NCI-H748 treated with DMSO at 0.1 percent for 48 hours (cell line): Measurements from ENCODE around the gene KIF26B.

ENCODE experiments used
- DNase-seq: peaks from one replicate; lab custom pipeline; 2025; lab: John Stamatoyannopoulos, UW

Gene KIF26B

DNA sequence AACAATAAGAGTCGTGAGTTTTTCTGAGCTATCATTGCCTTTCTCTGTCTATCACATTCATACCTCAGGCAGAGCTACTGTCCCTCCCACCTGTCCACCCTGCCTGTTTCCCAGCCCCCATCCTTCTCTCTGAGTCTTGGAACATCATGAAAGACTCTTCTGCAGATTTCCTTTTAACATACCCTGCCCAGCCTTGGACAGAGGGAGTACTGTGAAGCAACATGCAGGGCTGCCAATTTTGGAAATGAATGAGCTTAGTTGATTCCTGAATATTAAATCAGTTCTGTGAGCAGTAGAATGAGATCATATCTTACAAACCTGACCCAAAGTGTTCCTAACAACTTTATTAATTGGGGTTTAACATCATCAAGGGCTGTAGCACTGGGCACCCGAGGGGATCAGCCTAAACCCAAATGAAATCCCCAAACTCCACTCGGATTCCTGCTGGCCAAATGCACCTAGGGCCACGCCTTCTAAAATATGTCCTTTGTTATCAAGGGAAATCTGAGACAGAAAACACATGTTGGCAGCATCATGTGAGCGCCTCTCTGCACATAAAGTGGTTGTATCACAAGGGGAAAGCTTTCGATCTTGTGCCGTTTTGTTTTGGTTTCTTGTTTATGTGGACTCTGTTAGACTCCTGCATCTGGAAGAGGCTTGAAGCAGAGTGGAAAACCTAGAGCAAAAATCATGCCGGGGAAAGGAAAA, 357.6 kb downstream of the KIF26B start:
- peak; percentile 47 for DNase-seq

DNA sequence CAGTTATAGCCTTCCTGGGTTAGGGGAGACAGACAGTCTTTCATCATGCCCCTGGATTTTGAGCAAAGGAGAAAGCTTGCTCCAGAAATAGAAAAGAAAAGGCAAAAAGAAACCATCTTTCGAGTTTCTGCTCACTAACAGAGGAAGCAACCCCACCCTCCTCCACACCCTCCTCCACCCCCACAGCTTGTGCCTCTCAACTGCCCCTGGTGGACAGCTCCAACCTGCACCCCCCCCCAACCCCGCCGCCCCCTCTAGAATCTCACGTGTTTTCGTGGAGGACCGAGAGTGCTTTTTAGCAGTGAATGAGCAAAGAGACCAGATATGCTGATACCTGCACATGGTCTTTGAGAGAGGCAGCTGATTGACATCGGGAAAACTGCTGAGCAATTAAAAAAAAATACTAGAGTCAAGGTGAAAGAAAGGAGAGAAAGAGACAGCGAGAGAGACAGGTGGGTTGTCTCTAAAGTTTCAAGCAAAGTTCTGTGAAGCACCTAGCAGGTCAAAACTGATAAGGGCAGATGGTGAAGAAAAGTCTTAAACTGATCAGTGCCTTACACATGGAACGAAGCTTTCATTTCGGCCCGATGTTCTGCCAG, 358.3 kb downstream of the KIF26B start:
- peak; percentile 5 for DNase-seq

DNA sequence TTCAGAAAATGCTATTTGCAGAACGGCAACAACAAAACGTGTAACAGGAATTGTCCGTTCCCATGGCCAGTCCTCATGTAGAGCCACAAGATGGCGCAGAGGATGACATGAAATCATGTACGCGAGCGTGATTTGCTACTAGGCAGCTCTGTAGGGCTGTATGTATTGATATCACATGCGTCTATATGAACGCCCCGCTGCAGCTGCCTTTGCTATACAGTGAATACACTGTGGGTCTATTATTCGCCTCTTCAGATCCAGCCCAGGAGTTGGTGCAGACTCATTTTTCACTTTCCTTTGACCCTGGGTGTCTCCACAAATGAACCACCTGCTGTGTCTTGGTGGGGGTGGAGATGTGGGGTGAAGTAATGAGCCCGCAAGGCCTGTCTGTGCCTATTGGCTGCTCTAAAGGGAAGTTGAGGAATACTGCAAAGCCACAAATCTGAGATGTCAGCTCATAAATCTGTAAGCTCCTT, 361.5 kb downstream of the KIF26B start:
- DNase-seq = peak; percentile 54

DNA sequence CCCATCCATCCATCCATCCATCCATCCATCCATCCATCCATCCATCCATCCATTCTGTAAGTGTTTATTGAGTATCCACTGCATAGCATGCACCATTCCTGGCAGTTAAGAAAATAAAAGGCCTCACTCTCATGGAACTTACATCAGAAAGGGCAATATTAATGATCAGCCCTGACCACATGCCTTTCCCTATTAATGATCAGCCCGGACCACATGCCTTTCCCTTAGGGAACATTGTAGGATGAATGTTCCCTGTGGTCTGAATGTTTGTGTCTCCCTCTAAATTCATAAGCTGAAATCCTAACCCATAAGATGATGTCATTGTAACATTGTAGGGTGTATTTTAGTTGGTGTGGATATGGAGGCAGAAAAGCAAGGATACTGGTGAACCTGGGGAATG, 365.8 kb downstream of the KIF26B start:
- no peak for DNase-seq

DNA sequence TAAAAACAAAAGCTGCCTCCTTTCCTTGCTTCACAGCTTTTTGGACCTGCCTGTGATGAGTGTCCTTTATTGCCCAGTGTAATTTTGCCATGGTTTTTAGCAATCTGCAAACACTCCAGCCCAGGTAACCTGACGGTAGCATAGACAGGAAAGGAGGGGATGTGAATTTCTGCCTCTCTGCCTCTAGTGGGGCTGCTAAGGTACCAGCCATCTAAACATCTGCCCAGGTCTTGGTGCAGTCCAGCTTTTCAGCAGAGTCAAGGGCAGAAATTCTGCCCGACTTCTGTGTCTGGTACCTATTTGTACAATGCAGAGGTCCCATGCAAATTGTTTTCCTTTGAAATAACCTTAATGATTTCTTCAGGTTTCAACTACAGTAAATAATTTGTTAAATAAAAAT, 371.4 kb downstream of the KIF26B start:
- no peak for DNase-seq

DNA sequence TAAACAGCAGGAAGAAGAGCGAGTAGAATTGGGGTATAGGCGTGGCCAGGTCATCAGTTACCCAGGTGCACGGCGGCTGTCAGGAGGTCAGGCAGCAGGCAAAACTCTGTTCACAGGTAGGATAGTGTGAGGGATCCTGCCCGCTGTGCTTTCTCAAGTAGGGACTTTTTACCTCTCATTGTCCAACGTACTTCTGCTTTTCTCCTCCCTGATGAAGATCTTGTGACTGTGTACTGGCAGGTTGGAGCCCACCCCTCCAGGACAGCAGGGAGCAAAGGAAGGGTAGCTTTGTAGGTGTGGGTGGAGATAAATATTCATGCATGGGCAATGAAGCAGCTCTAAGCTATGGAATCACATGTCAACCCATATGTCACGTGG, 373.5 kb downstream of the KIF26B start:
- no peak for DNase-seq

DNA sequence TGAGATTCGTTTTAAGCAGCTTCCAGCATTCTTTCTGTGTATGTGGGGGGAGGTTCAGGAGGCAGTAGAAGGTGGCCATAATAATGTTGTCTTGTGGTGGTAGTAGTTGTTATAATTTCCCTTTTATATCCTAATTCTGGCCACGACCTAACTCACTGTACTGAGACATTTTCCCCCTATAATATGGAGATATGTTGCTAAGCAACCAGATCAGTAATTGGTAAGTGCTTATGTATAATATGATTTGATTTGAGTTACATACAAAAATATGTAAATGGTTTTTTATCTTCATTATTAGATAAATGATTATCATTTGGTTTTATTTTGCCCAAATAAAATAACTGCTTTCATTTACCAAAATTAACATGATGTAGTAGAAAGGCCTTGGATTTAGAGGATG, 376.2 kb downstream of the KIF26B start:
- DNase-seq = no peak

DNA sequence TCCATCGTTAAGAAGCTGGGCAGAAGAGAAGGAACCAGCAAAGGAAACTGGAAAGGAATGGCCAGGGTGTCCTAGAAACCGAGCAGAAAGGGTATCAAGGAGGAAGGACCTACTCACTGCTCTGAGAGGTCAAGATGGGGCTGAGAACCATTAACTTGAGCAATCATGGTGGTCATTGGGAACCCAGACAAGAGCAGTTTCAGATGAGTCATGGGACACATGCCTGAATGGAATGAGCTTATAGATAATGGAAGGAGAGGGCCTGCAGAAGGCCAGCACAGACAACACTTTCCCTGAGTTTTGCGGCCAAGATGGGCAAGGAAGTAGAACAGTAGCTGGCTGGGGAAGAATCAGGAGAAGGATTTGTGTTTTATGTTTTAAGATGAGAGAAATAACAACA, 383.2 kb downstream of the KIF26B start:
- DNase-seq = no peak

DNA sequence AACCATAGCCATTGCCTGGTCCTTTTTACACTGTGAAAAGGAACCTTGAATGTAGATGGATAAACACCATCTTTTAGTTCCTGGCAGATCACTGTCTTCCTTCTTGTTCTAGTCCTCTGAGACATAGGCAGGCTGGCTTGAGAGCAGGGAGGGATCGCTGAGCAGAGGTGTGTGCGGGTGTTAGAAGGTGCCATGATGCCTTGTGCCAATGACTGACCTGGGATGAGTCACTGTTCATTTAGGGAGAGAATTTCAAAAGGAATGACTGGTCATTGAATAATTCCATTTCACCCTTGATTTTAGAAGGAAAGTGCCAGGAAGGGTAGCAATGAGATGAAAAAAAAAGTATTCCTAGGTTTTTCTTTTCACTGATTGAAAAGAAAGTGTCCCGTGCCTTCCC, 383.9 kb downstream of the KIF26B start:
- no peak for DNase-seq

DNA sequence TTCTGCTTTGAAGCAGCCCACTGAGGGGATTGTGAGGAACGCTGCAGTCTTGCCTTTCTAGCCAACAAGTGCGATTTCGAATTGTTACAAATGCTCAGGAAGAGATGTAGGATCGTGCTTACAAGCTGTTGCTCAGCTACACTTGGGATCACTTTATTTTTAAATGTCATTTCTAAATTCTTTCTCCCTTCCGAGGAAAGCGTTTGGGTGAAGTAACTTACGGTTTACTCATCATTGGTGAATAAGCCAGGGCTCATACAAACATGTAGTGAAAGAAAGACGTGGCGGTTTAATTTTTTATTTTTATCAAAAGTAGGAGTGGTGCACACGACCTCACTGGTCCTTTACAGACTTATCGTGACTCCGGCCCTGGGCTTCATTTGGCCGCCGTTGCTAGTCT, 386.6 kb downstream of the KIF26B start:
- no peak for DNase-seq

DNA sequence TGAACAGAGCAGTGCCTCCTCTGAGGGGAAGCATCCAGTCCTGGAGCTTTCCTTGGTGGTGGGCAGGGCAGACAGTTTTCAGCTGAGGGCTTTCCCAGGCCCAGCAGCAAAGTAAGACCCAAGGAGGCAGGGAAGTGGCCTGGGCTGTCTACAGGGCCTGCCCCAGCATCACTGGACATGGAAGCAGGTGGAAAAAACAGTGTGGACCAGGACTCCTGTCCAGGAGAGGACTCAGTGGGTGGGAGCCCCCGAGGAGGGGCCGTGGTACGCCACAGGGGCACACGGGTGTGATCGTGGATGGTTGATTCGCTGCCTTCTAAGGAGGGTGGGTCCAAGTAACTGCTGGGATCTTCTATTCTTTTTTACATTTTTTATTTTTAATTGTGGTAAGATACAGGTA, 387.6 kb downstream of the KIF26B start:
- DNase-seq = no peak

DNA sequence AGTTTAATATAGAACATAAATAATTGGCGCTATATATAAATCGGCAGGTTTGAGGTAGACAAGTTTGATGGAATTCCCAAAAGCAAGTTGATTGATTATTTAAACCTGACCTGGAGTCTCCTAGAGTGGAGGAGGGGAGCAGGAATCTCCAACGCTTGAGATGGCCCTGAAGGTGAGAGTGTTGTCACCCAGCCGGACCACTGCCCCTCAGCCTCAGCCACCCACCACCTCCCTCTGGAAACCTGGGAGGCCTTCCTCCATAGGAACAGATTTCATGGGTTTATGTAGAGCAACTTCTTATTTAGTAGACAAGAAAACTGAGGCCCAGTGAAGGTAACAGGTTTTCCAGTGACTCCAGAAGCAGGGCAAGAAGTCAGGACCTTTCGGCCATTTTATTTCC, 389.5 kb downstream of the KIF26B start:
- DNase-seq = no peak

DNA sequence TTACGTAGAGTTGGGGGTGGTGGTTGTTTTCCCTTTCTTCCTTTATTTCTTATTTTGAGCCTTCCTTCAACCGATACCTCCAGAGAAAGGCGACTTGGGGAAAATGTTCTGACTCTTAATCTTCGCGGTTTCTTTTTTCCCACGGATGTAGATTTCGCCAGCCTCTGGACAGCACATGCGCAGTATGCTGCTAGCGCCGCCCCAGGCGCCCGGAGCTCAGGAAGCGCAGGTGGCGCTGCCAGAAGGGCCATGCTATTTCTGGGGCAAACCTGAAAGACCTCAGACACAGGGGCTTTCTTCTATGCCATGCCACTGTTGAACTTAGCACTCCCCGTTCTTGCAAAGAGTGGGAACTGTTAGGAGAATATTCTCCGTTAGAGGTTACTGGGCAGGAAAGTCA, 392.1 kb downstream of the KIF26B start:
- no peak for DNase-seq

DNA sequence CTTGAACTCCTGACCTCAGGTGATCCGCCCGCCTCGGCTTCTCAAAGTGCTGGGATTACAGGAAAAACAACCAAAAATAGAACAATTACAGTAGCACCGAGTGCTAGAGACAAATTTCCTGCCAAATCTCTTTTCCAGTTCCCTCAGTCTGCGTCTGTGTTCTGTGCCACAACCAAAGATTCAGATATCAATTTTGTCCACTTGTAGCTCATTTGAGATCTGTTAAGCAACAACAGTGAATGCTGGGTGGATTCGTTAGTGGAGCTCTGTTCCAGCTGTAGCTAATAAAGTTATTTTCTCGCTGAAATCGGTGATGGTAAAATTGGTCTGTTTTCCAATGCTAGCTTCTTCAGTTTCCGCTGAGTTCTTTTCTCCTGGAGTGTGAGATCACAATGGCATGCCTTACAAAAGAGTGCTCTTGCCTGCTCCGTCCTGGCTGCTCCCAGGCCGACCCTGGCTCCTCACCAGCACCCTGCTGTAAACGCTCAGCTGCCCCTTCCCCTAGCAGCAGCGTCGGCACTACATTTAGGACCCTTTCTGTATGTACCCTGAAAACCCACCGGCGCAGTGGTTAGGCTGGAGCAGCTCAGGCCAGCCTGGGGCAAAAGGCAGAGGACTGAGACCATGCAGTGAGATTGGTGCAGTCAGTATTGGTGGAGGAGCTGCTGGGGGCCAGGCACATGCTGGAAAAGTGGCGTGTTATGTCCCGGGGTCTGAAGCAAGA, 395.4 kb downstream of the KIF26B start:
- no peak for DNase-seq

DNA sequence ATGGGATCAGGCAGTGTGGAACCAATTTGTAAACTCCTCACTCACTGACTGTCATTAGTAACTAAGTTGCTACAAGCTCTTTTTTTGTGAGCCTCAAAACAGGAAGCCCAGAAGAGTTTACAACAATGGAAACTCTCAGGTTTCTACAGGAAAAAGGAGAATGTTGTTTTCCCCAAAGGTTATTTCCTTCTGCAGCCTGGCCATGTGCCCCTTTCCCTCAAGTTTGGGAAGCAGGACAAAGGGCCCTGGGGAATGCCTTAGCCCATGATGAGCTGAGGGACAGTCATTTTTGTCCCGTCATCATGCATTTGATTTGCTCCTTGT, 395.9 kb downstream of the KIF26B start:
- DNase-seq = no peak

DNA sequence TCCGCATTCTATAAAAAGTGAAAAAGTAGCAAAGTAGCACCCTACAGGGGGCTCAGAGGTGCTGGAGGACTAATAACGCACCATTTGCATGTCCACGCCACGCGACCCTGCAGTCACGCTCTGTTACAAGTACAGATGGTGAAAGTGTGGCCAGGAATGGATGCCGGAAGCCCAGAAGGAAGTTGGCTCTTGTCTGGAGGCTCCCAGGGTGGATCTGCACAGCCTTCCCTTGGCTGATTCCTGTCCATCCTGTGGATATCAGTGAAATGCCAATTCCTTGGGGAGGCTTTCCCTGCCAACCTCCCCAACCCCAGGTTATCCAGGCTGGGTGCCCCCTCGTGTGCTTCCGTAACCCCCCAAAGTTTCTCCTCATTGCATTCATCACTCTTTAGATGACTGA, 396.8 kb downstream of the KIF26B start:
- no peak for DNase-seq

DNA sequence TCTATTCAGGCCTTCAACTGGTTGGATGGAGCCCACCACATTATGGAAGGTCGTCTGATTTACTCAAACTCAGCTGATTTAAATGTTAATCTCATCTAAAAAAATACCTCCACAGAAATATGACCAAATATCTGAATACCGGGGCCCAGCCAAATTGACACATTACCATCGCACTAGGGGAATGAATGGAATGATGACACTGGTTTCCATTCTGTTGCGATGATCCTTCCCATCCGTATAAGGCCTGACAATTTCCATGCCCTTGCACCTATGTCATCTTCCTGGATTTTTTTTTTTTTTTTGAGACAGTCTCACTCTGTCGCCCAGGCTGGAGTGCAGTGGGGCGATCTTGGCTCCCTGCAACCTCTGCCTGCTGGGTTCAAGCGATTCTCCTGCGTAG, 397.5 kb downstream of the KIF26B start:
- DNase-seq = no peak

DNA sequence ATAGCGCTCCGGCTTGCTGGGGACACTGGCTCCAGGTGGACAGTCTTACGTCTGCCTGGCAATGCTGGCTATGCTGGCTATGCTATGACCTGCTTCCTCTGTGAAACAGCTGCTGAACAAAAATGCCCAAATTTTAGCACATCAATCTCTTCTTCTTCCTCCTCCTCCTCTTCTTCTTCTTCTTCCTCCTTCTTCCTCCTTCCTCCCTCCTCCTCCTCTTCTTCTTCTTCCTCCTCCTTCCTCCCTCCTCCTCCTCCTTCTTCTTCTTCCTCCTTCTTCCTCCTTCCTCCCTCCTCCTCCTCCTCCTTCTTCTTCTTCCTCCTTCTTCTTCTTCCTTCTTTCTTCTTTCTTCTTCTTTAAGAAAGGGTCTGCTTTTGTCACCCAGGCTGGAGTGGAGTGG, 401.3 kb downstream of the KIF26B start:
- no peak for DNase-seq

DNA sequence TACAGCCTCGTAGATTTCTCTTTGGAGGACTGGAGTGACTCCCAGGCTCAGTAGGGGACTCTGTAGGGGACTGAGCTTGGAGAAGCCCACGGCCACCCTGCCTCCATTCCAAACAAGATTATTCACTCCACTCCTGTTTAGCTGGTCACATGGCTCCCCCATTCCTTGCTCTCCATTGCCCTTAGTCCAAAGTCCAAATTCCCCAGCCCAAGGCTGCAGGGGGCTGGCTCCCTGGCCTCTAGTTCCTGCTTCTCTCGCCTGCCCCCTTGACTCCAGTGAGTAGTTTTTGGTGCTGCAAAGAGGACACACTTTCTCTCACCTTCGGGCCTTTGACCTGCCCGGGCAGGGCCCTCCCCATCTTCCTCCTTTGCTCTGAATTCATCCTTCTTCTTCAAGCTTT, 403.3 kb downstream of the KIF26B start:
- DNase-seq = no peak

DNA sequence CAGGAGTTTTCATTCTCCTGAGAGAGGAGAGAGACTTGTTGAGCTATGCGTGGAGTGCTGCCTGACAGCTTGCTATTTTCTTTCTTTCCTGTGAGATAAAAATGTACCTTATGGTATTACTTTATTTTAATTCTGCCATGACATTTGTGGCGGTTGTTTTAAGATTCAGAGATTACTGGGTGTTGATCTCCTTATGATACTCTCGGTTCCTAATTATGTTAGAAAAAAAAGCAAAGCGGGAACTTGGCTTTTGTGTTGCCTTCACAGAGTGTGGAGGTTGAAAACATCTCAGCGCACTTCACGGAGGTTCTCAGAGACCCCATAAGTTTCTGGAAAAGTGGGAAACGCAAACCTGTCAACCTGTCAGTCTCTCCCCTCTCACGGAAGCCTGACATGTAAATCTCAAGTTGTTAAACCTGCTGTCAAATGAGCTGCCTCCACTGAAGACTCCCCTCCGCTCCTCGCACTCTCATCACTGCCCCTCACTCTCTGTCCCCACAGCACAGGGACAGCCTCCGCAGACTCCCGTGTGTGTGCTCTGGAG, 405.6 kb downstream of the KIF26B start:
- DNase-seq = no peak

DNA sequence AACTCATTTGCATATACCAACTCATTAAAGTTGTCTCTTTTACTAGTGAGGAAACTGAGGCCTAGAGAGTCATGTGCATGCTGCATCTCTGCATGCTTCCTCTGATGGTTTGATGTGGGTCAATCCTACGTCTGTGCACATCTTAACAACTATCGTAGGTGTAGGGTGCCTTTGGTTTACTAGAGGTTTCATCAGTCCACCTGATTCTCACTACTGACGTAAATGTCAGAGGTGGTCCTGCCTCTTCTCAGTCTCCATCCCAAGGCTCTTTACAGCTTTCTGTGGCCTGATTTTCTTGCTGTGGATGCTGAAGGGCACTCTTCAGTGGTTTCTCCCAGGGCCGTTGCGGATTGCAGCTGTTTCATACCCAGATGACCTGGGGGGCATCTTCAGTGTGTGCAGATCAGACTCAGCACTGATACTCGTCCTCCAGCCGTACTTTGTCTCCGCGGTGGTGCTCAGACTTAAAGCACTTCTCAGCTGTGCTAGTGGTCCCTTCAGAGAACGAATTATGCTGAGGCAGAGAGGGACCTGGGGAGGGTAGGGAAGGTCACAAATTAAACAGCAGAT, 407.0 kb downstream of the KIF26B start:
- no peak for DNase-seq

DNA sequence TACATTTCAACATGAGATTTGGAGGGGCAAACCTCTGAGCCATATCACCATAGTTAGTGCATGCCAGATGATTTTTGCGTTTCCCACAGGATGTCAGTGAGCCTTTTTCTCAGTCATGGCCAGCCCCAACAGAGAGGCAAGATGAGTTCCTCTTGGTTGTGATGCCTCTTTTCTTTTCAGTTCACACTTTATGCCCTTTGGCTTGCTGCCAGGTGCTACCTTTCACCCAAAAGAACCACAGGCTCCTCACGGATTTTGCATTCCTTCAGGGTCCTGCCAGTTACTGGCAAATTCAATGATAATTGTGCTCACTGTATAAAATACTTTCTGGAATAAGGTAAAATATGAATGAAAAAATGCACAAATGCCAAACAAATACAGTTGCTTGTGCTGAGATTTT, 411.3 kb downstream of the KIF26B start:
- no peak for DNase-seq

DNA sequence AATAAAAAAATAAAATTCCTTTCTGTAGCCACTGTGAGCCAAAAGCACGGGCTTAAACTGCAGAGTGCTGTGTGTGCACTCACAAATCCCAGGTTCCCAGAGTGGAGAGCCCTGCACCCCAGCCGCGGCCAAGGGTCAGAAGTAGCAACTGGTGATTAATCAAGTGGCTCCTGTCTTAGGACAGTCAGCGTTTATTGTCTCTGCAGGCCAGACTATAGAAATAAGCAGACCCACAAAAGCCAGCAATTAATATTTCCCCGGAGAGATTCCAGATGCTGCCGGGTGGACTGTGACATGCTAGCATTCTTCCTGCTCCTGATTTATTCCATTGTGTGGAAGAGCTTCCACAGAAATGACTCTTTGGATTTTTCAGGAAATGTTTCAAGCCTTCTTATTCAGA, 412.2 kb downstream of the KIF26B start:
- DNase-seq = no peak
